ENCODE data around the gene GOLGA8O.
"Not testable (repeated sequence)": the region's sequence is repeated elsewhere in the genome, so short reads cannot be mapped to it uniquely, and the experiment has no call there.

GOLGA8O gene, protein sequence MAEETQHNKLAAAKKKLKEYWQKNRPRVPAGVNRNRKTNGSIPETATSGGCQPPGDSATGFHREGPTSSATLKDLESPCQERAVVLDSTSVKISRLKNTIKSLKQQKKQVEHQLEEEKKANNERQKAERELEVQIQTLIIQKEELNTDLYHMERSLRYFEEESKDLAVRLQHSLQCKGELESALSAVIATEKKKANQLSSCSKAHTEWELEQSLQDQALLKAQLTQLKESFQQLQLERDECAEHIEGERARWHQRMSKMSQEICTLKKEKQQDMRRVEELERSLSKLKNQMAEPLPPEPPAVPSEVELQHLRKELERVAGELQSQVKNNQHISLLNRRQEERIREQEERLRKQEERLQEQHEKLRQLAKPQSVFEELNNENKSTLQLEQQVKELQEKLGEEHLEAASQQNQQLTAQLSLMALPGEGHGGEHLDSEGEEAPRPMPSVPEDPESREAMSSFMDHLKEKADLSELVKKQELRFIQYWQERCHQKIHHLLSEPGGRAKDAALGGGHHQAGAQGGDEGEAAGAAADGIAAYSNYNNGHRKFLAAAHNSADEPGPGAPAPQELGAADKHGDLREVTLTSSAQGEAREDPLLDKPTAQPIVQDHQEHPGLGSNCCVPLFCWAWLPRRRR

DNA sequence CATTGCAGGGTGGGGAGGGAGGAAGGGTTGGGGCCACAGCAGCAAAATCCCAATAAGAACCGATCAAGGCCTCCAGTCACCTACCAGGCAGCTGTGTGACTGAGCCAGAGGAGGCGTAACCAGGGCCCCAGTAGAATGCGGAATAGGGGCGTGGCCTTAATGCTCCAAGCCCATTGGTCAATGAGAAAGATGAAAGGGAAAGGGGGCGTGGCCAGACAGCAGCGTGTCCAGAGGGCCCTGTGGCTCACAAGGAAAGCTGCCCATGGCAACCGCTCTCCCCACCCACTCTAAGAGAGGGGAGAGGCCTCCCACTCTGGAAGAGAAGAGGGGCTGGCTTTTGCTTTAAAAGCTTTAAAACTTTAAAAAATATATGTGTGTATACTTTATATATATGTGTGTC, at the start of gene GOLGA8O:
Gene GOLGA8O (minus strand): TSS at position 101 of the 400 bp plus-strand sequence. CDS start 98 bp downstream, at position 3.
- not testable (repeated sequence) for DNase-seq

DNA sequence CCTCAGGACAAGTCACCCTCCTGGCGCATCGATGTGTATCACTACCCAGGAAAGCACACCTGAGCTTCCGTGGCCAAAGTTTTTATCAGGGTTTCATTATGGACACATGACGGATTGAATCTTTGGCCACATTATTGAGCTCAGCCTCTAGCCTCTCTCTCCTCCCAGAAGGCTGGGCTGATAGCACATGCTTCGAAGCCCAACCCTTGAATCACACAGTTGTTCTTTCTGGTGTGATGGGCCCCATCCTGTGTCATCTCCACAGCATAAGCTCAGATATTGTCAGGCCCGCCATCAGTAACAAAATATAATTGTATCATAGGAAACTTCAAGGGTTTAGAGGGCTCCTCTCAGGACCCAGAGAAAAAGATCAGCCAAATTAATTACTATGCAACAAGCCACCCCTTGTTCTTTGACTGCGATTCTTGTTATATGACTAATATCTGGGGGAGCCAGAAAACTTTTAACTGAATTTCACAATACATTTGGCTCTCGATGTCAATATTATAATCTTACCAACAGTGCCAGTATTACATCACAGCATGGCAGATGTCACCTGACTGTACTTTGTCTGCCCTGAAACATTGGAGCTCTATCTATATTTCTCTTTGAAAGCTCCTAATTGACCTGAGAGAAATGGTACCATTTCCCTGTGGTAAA, 48.8 kb upstream of the GOLGA8O start:
- not testable (repeated sequence) for DNase-seq

GRCh38 chr15:32502946-32503345, 47.5 kb upstream of the GOLGA8O start:
- not testable (repeated sequence) for DNase-seq

DNA sequence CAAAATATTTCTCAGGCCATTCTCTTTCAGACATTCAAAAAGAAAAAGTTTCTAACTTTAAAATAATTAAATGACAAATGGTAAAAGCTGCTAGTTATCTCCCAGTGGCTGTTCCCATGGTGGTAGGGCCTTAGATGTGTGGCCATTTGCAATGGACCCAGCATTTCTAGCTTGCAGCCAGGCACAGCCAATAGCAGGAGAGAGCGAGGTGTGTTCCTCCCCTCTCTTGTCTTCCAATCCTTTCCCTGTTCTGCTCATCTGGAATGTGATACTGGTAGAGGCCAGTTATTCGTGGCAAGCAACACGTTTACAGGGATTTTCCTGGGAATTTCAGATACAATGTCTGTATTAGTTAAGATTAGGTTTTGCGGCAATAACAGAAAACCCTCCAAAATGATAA, 37.3 kb upstream of the GOLGA8O start:
- DNase-seq: not testable (repeated sequence)

- DNase-seq: not testable (repeated sequence)
These were observed 31.0 kb upstream of the GOLGA8O start for GRCh38 chr15:32486474-32486873.

GRCh38 chr15:32483377-32483776, 27.9 kb upstream of the GOLGA8O start:
- not testable (repeated sequence) for DNase-seq

GRCh38 chr15:32481683-32482082, 26.2 kb upstream of the GOLGA8O start:
- not testable (repeated sequence) for DNase-seq

GRCh38 chr15:32468076-32468475, 12.6 kb upstream of the GOLGA8O start:
- not testable (repeated sequence) for DNase-seq

GRCh38 chr15:32440445-32440977, 14.9 kb downstream of the GOLGA8O start:
- not testable (repeated sequence) for DNase-seq

DNA sequence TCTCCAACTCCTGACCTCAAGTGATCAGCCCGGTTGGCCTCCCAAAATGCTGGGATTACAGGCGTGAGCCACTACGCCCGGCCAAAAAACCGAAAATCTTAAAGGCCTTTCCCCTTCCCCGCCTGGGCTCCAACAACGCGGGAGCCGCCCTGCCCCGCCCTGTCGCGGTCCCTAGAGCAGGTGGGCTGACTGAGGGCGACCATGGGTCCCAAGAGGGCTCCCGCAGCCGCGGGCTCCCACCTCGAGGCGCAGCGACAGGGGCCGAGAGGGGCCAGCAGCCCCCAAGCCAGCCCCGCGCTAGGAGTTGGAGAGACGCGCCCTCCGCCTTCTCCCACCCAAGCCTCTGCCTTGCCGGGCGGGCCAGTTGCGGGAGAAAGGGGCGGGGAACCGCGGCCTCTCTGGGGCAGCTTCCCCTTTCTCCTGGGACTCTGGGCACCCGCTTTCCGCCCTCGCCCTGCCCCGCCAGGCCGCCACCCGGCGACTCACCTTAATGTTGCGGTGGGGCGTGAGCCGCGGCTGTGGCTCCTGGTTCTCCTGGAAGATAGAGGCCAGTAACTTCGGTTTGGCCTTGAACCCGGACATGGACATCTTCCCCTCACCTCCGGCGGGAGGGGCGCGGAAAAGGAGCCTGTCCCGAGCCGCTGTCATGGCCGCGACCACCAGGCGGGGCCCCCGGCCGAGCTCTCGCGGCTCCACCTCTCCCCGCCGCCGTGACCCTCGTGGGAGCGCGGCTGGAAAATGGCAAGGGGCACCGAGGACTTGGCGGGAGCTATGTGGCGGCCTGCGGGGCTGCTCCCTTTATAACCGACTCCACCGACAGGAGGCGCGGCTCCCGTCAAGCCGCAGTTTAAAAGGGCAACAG, 21.1 kb downstream of the GOLGA8O start:
- DNase-seq: not testable (repeated sequence)

DNA sequence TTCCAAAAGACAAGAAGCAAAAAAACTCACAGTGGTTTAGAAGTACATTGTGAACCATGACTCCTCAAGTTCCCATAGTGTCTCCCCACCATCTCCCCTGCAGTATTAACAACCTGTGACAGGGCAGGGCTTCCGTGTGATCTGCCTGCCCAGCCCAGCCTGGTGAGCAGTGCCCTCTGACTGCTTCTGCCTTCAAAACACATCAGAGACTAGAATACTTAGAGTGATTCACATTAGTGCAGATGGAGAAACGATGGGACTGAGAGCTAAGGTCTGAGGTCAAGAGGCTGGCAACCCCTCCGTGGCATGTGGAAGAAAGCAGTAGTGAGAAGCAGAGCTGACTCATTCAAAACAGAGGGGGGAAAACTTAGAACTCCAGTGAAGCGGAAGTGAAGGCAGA, 27.8 kb downstream of the GOLGA8O start:
- not testable (repeated sequence) for DNase-seq

- DNase-seq: not testable (repeated sequence)
These were observed 28.9 kb downstream of the GOLGA8O start for GRCh38 chr15:32426511-32426910.

DNA sequence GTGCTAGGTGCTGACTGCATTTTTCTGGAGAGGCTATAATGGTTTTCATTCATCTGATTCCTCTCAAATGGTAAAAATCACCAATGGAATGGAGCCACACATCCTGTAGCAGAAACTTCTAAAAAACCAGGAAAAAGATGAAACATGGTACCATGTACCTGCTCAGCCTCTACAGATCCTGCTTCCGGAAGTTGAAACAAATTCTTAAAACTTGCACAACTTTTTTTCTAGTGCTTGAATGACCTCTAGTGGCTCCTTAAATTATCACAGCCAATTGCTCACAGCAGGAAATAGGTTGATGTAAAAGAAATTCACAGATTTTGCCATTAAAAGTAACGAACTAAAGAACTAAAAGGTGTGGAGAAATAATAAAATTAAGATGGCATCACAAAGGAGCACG, 47.5 kb downstream of the GOLGA8O start:
- DNase-seq: not testable (repeated sequence)

DNA sequence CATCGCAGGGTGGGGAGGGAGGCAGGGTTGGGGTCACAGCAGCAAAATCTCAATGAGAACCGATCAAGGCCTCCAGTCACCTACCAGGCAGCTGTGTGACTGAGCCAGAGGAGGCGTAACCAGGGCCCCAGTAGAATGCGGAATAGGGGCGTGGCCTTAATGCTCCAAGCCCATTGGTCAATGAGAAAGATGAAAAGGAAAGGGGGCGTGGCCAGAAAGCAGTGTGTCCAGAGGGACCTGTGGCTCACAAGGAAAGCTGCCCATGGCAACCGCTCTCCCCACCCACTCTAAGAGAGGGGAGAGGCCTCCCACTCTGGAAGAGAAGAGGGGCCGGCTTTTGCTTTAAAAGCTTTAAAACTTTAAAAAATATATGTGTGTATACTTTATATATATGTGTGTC, 52.2 kb downstream of the GOLGA8O start, which contains the start of gene GOLGA8K:
Gene GOLGA8K (minus strand): TSS at position 101 of the 400 bp plus-strand sequence. CDS start 98 bp downstream, at position 3.
- not testable (repeated sequence) for DNase-seq

GRCh38 chr15:32396522-32396921, 58.9 kb downstream of the GOLGA8O start:
- DNase-seq: not testable (repeated sequence)
